T-helper 1 cell treated with Interleukin-12 subunit alpha and Interleukin-12 subunit beta and Interleukin-4 antibody, amounts not matched to agents 30 μg/mL and 1 μg/mL, for 36 hours (primary cell): ENCODE results near the gene SLC35D2.
A peak's percentile ranks its signal among the peaks of the same experiment; 100 is the strongest.
"Not testable (repeated sequence)": the region's sequence is repeated elsewhere in the genome, so short reads cannot be mapped to it uniquely, and the experiment has no call there.

Experiments used
- H3K27ac Mint-ChIP-seq: one replicate; pipeline ENCODE4 v1.8.0; 2021; ENCODE audit warnings: mild to moderate bottlenecking, mixed read lengths
- H3K27me3 Mint-ChIP-seq: one replicate; pipeline ENCODE4 v1.8.0; 2021; ENCODE audit warnings: low read depth, mixed read lengths
- H3K36me3 Mint-ChIP-seq: one replicate; pipeline ENCODE4 v1.8.0; 2021; ENCODE audit warnings: low read depth, mixed read lengths
- H3K4me1 Mint-ChIP-seq: one replicate; pipeline ENCODE4 v1.8.0; 2021; ENCODE audit warnings: low read depth, mixed read lengths
- H3K4me3 Mint-ChIP-seq: one replicate; pipeline ENCODE4 v1.8.0; 2021; ENCODE audit warnings: mild to moderate bottlenecking, moderate library complexity, mixed read lengths
- H3K9me3 Mint-ChIP-seq: one replicate; pipeline ENCODE4 v1.8.0; 2021; ENCODE audit warnings: mixed read lengths

The SLC35D2 gene

DNA sequence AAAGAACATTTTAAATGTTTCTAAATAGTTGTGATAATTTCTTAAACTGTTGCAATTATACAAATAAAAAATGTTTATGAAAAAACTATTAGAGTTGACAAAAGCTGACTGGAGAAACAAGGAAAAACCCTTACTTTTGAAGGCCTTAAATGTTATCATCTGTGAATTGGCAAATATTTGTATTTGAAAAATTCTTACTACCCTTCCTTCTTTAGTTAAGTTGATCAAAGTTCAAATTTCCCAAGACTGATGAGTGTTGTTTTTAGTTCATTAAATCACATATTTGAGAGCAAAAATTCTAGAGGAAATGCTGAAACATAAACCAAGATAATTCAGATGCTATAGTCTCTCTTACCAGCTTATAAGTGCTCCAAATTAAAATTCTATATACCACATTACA is 2.6 kb upstream of the SLC35D2 start:
- Mint-ChIP-seq H3K4me3 (no peak overlapping the region), H3K36me3 (peaks cover 32% of the 10 kb centered on the region), H3K27me3 (no peaks in the 10 kb centered on the region), H3K4me1 (peaks cover 26% of the 10 kb centered on the region), H3K9me3 (no peaks in the 10 kb centered on the region), H3K27ac (no peak overlapping the region)

DNA sequence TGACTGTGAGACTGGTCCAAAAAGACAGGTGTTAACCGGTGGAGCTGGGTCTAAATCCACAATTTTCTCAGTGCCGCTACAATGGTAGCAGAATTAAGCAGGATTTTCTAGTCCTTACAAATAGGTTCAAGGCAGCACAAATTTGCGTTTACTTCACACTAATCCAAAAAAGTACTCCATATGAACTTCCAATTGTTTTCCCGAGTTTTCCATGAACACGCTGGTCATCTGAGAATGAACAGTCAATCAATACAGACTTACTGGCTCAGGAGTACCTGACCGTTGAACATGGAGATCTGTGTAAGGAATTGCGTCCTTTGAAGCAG is 709 bp downstream of the SLC35D2 start:
- Mint-ChIP-seq H3K27ac (no peak overlapping the region), H3K4me1 (peaks cover 23% of the 10 kb centered on the region), H3K4me3 (peak overlapping the region; percentile 81), H3K9me3 (no peaks in the 10 kb centered on the region), H3K36me3 (peaks cover 24% of the 10 kb centered on the region), H3K27me3 (no peaks in the 10 kb centered on the region)

DNA sequence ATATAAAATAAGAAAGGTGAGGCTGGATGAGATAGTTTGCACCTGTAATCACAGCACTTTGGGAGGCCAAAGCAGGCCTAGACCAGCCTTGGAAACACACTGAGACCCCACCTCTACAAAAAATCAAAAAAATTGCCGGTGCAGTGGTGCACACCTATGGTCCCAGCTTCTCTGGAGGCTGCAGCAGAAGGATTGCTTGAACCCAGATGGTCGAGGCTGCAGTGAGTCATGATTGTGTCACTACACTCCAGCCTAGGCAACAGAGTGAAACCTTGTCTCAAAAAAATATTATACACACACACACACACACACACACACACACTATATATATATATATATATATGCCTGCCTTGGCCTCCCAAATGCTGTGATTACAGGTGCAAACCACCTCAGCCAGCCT is 1.3 kb downstream of the SLC35D2 start:
- no peaks in the 10 kb centered on the region for H3K27me3 Mint-ChIP-seq
- H3K4me3 Mint-ChIP-seq, result no peak overlapping the region
- H3K36me3 Mint-ChIP-seq, result peaks cover 24% of the 10 kb centered on the region
- H3K9me3 Mint-ChIP-seq, result no peaks in the 10 kb centered on the region
- H3K4me1 Mint-ChIP-seq, result peaks cover 23% of the 10 kb centered on the region
- H3K27ac Mint-ChIP-seq, result no peak overlapping the region

DNA sequence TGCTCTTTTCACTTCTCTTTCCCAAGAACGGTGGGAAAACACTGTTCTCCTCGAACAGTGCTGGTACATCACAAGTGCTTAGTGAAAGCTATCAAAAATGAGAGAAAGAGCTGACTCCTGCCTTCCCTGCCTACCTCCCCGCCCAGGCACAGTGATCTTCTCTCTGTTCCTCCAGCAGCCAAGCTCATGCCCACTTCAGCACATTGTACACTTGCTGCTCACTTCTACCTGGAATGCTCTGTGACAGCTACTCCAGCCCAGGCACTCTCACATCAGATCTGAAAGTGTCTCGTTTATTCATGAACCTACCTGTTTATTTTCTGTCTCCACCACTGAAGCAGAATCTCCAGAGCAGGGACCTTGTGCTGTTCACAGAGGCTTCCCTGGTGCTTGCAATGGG is 1.8 kb downstream of the SLC35D2 start:
- Mint-ChIP-seq H3K4me3 (peak overlapping the region; percentile 33), H3K4me1 (peaks cover 23% of the 10 kb centered on the region), H3K36me3 (peaks cover 19% of the 10 kb centered on the region), H3K9me3 (no peaks in the 10 kb centered on the region), H3K27ac (no peak overlapping the region), H3K27me3 (no peaks in the 10 kb centered on the region)

DNA sequence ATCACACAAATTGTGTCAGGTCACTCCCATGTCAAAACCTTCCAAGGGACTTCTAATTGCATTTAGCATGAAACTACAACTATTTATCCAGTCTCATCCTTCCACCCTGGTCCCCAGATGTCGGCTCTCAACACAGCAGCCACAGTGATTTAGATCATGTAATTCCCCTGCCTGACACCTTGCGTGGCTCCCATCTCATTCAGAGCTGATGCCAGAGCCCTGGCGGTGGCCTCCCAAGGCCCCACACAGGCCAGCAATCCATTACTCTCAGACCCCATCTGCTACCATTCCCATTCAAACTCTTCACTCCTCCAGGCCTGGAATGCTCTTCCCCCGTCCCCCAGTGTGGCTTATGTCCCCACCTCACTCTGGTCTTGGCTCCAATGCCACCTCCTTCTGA is 2.4 kb downstream of the SLC35D2 start:
- Mint-ChIP-seq H3K27ac (no peak overlapping the region), H3K4me3 (no peak overlapping the region), H3K4me1 (peaks cover 23% of the 10 kb centered on the region), H3K27me3 (no peaks in the 10 kb centered on the region), H3K9me3 (no peaks in the 10 kb centered on the region), H3K36me3 (peaks cover 18% of the 10 kb centered on the region)

DNA sequence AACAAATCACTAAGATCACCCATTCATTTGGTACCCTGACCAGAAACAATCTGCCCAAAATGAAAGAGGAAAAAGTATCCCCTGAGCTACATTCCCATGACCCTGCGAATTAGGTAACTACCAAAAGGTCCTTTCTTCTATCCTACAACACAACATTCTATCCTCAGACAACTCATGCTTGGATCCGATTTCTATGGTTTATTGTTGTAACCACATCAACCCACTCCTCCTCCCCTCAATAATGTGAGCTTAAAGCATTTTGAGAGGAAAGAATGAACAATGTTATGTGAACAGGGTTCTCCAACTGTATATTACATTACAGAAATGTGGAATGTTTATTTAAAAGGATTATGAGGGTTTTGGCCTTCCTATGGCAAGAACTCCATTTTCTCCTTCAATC is 4.0 kb downstream of the SLC35D2 start:
- Mint-ChIP-seq H3K4me1 (peaks cover 20% of the 10 kb centered on the region), H3K27ac (no peak overlapping the region), H3K27me3 (no peaks in the 10 kb centered on the region), H3K36me3 (peaks cover 15% of the 10 kb centered on the region), H3K9me3 (no peaks in the 10 kb centered on the region), H3K4me3 (no peak overlapping the region)

DNA sequence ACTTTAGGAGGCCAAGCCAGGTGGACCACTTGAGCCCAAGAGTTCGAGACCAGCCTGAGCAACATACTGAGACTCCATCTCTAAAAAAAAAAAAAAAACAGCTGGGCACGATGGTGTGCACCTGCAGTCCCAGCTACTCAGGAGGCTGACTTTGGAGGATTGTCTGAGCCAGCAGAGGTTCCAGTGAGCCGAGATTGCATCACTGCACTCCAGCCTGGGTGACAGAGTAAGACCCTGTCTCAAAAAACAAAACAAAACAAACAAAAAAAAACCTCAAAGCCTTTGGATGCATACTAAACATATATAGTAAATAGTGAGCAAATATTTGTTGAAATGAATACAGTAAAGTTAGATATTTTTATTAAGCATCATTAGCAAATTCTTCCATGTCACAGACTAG is 5.3 kb downstream of the SLC35D2 start:
- H3K4me1 Mint-ChIP-seq, result peaks cover 13% of the 10 kb centered on the region
- no peaks in the 10 kb centered on the region for H3K27me3 Mint-ChIP-seq
- no peak overlapping the region for H3K27ac Mint-ChIP-seq
- no peak overlapping the region for H3K4me3 Mint-ChIP-seq
- H3K36me3 Mint-ChIP-seq, result peaks cover 9% of the 10 kb centered on the region
- H3K9me3 Mint-ChIP-seq, result no peaks in the 10 kb centered on the region

DNA sequence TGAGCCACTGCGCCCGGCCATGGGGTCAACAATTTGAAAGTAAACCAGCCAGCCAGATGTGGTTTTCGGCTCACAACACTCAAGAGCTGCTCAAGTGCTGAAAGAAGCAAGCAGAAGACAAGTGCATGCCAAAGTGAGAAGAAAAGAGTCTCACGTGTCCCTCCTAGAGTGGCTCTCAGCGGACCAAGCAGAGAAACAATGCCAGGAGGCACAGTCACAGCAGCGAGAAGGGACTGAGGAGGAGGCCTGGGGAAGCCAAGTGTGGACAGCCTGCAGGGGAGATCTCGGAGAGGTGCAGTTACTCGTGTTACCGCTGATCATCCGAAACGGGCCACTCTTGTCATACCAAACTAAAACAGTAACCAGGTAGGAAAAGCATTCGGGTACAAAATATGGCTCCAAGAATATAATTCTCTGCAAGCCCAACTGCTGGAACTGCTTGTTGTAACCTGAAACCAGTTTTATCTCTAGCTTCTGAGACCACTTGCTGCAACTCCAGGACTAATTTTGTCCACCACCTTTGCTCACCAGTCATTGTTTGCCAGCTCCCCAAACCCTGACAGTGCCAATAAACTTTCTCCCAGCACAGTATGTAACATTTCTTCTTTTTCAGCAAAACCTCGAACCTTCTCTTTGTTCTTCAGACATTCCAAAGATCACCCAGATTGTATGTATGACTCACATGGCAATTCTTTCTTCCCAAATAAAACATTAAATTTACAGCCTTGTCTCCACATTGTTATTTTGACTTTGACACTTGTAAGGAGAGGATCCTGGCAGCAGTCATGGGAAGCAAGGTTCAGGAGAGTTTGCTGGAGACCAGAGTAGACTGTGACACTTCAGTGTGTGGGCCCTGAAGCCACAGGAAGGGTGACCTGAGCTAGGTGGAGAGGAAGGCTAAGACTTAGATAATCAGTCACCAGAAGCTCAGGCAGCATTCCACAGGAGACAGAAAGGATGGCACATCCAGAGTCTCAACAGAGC is 6.3 kb downstream of the SLC35D2 start:
- Mint-ChIP-seq H3K27me3 (no peaks in the 10 kb centered on the region), H3K27ac (no peak overlapping the region), H3K4me3 (no peak overlapping the region)

DNA sequence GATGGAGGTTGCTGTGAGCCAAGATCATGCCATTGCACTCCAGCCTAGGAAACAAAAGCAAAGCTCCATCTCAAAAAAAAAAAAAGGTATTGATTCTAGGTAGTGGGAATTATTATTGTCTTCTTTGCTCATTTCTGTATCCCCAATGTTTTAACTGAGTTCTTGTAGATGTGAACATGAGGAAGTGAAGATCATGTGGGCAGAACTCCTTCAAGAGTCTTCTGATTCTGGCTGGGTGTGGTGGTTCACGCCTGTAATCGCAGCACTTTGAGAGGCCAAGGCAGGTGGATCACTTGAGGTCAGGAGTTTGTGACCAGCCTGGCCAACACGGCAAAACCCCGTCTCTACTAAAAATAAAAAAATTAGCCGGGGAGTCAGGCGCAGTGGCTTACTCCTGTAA is 8.0 kb downstream of the SLC35D2 start:
- not testable (repeated sequence) for H3K27me3 Mint-ChIP-seq, H3K4me1 Mint-ChIP-seq, H3K9me3 Mint-ChIP-seq, H3K4me3 Mint-ChIP-seq, H3K27ac Mint-ChIP-seq, H3K36me3 Mint-ChIP-seq

More for the DNA sequence above, 6.3 kb downstream of the SLC35D2 start:
- Mint-ChIP-seq H3K36me3 (peaks cover 9% of the 10 kb centered on the region), H3K9me3 (no peaks in the 10 kb centered on the region), H3K4me1 (peaks cover 7% of the 10 kb centered on the region)

DNA sequence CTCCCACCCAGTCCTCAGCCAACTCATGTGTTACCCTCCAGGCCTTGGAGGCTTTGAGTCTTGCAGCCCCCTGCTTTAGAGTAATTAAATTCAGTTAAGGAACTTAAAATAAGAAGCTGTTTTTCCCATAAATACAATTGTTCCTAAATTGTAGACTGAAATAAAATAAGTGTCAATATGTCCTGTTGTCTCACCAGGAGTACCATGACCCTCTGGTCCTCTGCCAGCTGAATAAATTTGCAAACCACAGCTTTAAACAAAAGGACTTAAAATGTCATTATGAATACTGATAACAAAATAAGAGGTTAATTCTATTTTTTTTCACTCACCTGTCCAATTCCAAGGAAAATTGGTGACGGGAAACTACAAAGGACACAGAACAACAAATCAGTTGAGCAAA is 15.6 kb downstream of the SLC35D2 start:
- Mint-ChIP-seq H3K4me1 (no peaks in the 10 kb centered on the region), H3K9me3 (no peaks in the 10 kb centered on the region), H3K36me3 (peaks cover 7% of the 10 kb centered on the region), H3K27me3 (no peaks in the 10 kb centered on the region), H3K27ac (no peak overlapping the region), H3K4me3 (no peak overlapping the region)

DNA sequence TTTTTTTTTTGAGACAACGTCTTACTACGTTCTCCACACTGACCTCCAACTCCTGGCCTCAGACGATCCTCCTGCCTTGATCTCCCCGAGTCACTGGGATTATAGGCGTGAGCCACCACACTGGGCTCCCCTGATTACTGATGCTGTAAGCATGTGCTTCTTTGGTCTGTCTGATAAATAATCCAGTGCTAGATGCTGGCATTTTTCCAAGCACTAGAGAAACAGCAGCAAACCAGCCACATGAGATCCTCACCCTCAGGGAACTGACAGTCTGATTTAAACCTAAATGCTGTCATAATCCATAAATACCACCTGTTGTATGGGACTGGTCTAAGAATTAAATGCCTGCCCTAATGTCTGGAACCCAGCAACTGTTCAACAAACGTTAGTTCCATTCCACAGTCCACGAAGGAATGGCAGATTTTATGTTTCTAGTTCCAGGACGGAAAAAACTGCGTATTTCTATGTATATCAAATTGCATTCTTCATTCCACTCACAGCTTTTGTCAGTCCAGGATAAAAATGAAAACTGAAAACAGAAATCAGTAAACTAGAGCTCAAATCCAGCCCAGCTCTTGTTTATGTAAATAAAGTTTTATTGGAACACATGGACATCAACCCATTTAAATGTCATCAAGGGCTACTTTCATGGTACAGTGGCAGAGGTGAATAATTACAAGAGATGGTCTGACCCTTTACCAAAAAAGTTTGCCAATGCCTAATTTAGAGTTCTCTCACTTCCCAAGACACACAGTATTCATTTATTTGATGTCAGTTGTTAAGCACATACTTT is 20.1 kb downstream of the SLC35D2 start:
- Mint-ChIP-seq H3K27me3 (no peaks in the 10 kb centered on the region), H3K36me3 (peaks cover 14% of the 10 kb centered on the region), H3K4me3 (no peak overlapping the region), H3K27ac (no peak overlapping the region), H3K9me3 (no peaks in the 10 kb centered on the region), H3K4me1 (no peaks in the 10 kb centered on the region)

DNA sequence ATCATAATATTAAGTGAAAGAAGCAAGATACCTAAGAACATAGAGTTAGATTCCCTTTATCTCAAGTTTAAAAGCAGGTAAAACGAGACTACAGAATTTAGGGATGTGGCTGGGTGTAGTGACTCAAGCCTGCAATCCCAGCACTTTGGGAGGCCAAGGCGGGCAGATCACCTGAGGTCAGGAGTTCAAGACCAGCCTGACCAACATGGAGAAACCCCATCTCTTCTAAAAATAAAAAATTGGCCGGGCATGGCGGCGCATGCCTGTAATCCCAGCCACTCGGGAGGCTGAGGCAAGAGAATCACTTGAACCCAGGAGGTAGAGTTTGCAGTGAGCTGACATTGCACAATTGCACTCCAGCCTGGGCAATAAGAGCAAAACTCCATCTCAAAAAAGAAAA is 21.4 kb downstream of the SLC35D2 start:
- H3K27me3 Mint-ChIP-seq, H3K27ac Mint-ChIP-seq, H3K4me3 Mint-ChIP-seq, H3K4me1 Mint-ChIP-seq, H3K9me3 Mint-ChIP-seq: not testable (repeated sequence)
- H3K36me3 Mint-ChIP-seq, result peaks cover 17% of the 10 kb centered on the region

DNA sequence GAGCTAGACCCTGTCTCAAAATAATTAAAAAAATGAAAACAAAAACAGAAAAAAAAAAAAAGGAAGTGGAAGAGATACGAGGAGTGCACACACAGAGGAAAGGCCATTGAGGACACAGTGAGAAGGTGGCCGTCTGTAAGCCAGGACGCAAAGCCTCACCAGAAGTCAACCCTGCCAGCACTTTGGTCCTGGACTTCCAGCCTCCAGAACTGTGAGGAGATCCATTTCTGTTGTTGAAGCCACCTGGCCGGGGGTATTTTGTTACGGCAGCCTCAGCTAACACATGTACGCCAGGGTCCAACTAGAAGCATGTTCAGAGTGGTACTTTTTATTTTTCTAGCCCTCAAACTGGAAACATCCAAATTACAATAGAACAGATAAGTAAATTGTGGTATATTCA is 21.8 kb downstream of the SLC35D2 start:
- H3K36me3 Mint-ChIP-seq, result peaks cover 17% of the 10 kb centered on the region
- H3K4me1 Mint-ChIP-seq, result no peaks in the 10 kb centered on the region
- H3K4me3 Mint-ChIP-seq, result no peak overlapping the region
- no peaks in the 10 kb centered on the region for H3K27me3 Mint-ChIP-seq
- H3K27ac Mint-ChIP-seq, result no peak overlapping the region
- H3K9me3 Mint-ChIP-seq, result no peaks in the 10 kb centered on the region

DNA sequence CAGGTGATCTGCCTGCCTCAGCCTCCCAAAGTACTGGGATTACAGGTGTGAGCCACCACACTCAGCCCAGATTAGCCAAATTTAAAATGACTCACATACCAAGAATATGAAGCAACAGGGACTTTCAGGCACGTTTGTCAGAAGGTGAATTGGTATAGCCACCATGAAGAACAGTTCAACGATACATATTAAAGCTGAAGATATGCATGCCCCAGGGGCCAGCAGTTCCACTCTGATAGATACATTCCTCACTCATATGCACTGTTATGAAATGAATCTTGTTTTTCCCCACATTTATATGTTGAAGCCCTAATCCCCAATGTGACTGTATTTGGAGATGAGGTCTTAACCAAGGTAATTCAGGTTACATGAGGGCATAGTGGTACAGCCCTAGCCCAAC is 22.5 kb downstream of the SLC35D2 start:
- Mint-ChIP-seq H3K27me3 (no peaks in the 10 kb centered on the region), H3K4me1 (no peaks in the 10 kb centered on the region), H3K9me3 (no peaks in the 10 kb centered on the region), H3K4me3 (no peak overlapping the region), H3K36me3 (peaks cover 17% of the 10 kb centered on the region), H3K27ac (no peak overlapping the region)

DNA sequence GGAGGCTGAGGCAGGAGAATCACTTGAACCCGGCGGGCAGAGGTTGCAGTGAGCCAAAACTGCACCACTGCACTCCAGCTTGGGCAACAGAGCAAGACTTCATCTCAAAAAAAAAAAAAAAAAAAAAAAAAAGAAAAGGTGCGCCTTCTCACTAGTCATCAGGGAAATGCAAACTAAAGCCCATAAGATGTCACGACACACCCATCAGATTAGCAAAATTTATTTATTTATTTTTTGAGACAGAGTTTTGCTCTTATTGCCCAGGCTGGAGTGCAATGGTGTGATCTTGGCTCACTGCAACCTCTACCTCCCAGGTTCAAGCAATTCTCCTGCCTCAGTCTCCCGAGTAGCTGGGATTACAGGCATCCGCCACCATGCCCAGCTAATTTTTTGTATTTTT is 23.0 kb downstream of the SLC35D2 start:
- H3K27me3 Mint-ChIP-seq, H3K27ac Mint-ChIP-seq, H3K4me1 Mint-ChIP-seq, H3K4me3 Mint-ChIP-seq, H3K9me3 Mint-ChIP-seq: not testable (repeated sequence)
- H3K36me3 Mint-ChIP-seq, result peaks cover 17% of the 10 kb centered on the region
